Measurements from ENCODE around the gene COL24A1. TPM values are rescaled to one million over a fixed set of nuclear protein-coding genes. Genes with fewer than 3 reads are reported as not detected.

Gene COL24A1
- polyA plus RNA-seq, 1 donor (not counting 4 experiments of a cell fraction or from before 2014, with no cell fraction given) = not detected

- dilution Hi-C loops (cut with MboI; ENCODE audit: extremely low pct_ligation_motif_present, low sequenced_read_pairs) = no loop called here
Measured at GRCh38 chr1:85998105-85998855, 158.3 kb downstream of the COL24A1 start.

GRCh38 chr1:85992791-85993190, 163.8 kb downstream of the COL24A1 start:
- Histone ChIP-seq H3K4me2 (ENCODE audit: control insufficient read depth, extremely low read depth, insufficient read depth, low read depth, low read length) (no peak overlapping the region), H3K9ac (ENCODE audit: control insufficient read depth, extremely low read depth, insufficient read depth, low read length) (no peak overlapping the region), H3K9me3 (ENCODE audit: control insufficient read depth, low read depth, low read length) (no peaks in the 10 kb centered on the region), H2AFZ (ENCODE audit: control insufficient read depth, low read length) (no peak overlapping the region), H3K36me3 (ENCODE audit: control insufficient read depth in 2 of 2, extremely low read depth in 1 of 2, insufficient read depth in 2 of 2, low read length in 2 of 2) (no peaks in the 10 kb centered on the region), H3K79me2 (ENCODE audit: control insufficient read depth, insufficient read depth, low read length) (no peaks in the 10 kb centered on the region), H3K9me1 (ENCODE audit: control insufficient read depth, extremely low read depth, insufficient read depth, low read length) (no peaks in the 10 kb centered on the region), H3K4me1 (ENCODE audit: control insufficient read depth, extremely low read depth, insufficient read depth, low read length) (no peaks in the 10 kb centered on the region), H4K20me1 (ENCODE audit: control insufficient read depth, extremely low read depth, insufficient read depth, low read length) (no peaks in the 10 kb centered on the region), H3K4me3 (ENCODE audit: control insufficient read depth in 2 of 3, extremely low read depth in 1 of 3, insufficient read depth in 2 of 3, low read depth in 1 of 3, low read length in 3 of 3) (no peak overlapping the region), H3K27me3 (ENCODE audit: control insufficient read depth, extremely low read depth, insufficient read depth, low read length) (no peaks in the 10 kb centered on the region), H3K27ac (ENCODE audit: control insufficient read depth, insufficient read depth, low read length) (no peak overlapping the region)
- TF ChIP-seq CTCF (optimal IDR thresholded peaks at IDR 0.05 in 1 of 3, IDR thresholded peaks at IDR 0.05 in 1 of 3, conservative IDR thresholded peaks at IDR 0.05 in 1 of 3; ENCODE audit: extremely low read depth in 1 of 3, insufficient read depth in 2 of 3, low read length in 3 of 3) (no peak), EZH2 (IDR thresholded peaks at IDR 0.05; ENCODE audit: low read length) (no peak)
- FAIRE-seq (no peak), DNase-seq (ENCODE audit: low read depth, low spot score) (no peak)
- dilution Hi-C loops (cut with MboI; ENCODE audit: extremely low pct_ligation_motif_present, low sequenced_read_pairs) = no loop called here

More at GRCh38 chr1:85998105-85998855, 158.3 kb downstream of the COL24A1 start:
- Histone ChIP-seq H4K20me1 (ENCODE audit: control insufficient read depth, extremely low read depth, insufficient read depth, low read length) (no peaks in the 10 kb centered on the region), H3K27ac (ENCODE audit: control insufficient read depth, insufficient read depth, low read length) (no peak overlapping the region), H3K36me3 (ENCODE audit: control insufficient read depth in 2 of 2, extremely low read depth in 1 of 2, insufficient read depth in 2 of 2, low read length in 2 of 2) (no peaks in the 10 kb centered on the region), H3K79me2 (ENCODE audit: control insufficient read depth, insufficient read depth, low read length) (no peaks in the 10 kb centered on the region), H2AFZ (ENCODE audit: control insufficient read depth, low read length) (no peak overlapping the region), H3K4me3 (ENCODE audit: control insufficient read depth in 2 of 3, extremely low read depth in 1 of 3, insufficient read depth in 2 of 3, low read depth in 1 of 3, low read length in 3 of 3) (no peak overlapping the region), H3K9me1 (ENCODE audit: control insufficient read depth, extremely low read depth, insufficient read depth, low read length) (no peaks in the 10 kb centered on the region), H3K27me3 (ENCODE audit: control insufficient read depth, extremely low read depth, insufficient read depth, low read length) (no peaks in the 10 kb centered on the region), H3K4me1 (ENCODE audit: control insufficient read depth, extremely low read depth, insufficient read depth, low read length) (no peaks in the 10 kb centered on the region), H3K9me3 (ENCODE audit: control insufficient read depth, low read depth, low read length) (no peaks in the 10 kb centered on the region), H3K4me2 (ENCODE audit: control insufficient read depth, extremely low read depth, insufficient read depth, low read depth, low read length) (no peak overlapping the region), H3K9ac (ENCODE audit: control insufficient read depth, extremely low read depth, insufficient read depth, low read length) (no peak overlapping the region)
- no peak for TF ChIP-seq EZH2 (IDR thresholded peaks at IDR 0.05; ENCODE audit: low read length)
- no peak for TF ChIP-seq CTCF (optimal IDR thresholded peaks at IDR 0.05 in 1 of 3, IDR thresholded peaks at IDR 0.05 in 1 of 3, conservative IDR thresholded peaks at IDR 0.05 in 1 of 3; ENCODE audit: extremely low read depth in 1 of 3, insufficient read depth in 2 of 3, low read length in 3 of 3)
- FAIRE-seq (no peak), DNase-seq (ENCODE audit: low read depth, low spot score) (no peak)

Data from keratinocyte (primary cell).